OCI-LY7 (cell line): Measurements from ENCODE around the gene SSU72. TPM values are rescaled to one million over a fixed set of nuclear protein-coding genes. Genes with fewer than 3 reads are reported as not detected.

Source experiments
- BruUV-seq: library from RNA; stranded (reverse); fragments of 400-500 nt; replicated peaks from 2 replicates; lab custom pipeline; 2021; lab: Mats Ljungman, UMichigan
- CTCF ChIA-PET: fragments of 300-600 bp; sonication (Branson Sonifier 250); formaldehyde crosslinking; loops from one replicate; lab custom pipeline; 2022; ENCODE audit warnings: antibody characterized with exemption; ENCODE audit not compliant: unreplicated experiment; lab: Charles Lee
- POLR2A ChIA-PET: fragments of 300-600 bp; sonication (Branson Sonifier 250); formaldehyde crosslinking; loops from one replicate; lab custom pipeline; 2022; ENCODE audit warnings: antibody characterized with exemption; lab: Charles Lee
- DNase-seq: peaks from one replicate; pipeline ENCODE4 v3.0.0-alpha.2; 2015; ENCODE audit warnings: low spot score
- H2AFZ ChIP-seq: fragments of 200-600 bp; sonication (generic), shearing (Covaris generic); 2 replicates; pipeline ENCODE4 v1.6.1; 2014; ENCODE audit warnings: mild to moderate bottlenecking, antibody characterized with exemption, low read length, moderate library complexity
- H3K27ac ChIP-seq: fragments of 200-600 bp; sonication (generic); 2 replicates; pipeline ENCODE4 v1.5.1; 2014; ENCODE audit warnings: mixed run types, low read depth, mild to moderate bottlenecking, moderate library complexity, low read length, inconsistent platforms; ENCODE audit not compliant: poor library complexity, severe bottlenecking
- H3K36me3 ChIP-seq: fragments of 200-600 bp; sonication (generic); 2 replicates; pipeline ENCODE4 v1.6.1; 2014; ENCODE audit warnings: mild to moderate bottlenecking, antibody characterized with exemption, low read length, moderate library complexity, mixed read lengths; ENCODE audit not compliant: insufficient read depth
- H3K4me1 ChIP-seq: fragments of 200-600 bp; sonication (generic); 2 replicates; pipeline ENCODE4 v1.5.1; 2014; ENCODE audit warnings: mild to moderate bottlenecking, low read length; ENCODE audit not compliant: insufficient read depth, poor library complexity, severe bottlenecking
- H3K4me2 ChIP-seq: fragments of 200-600 bp; sonication (generic); 2 replicates; pipeline ENCODE4 v1.6.1; 2014; ENCODE audit warnings: mild to moderate bottlenecking, low read length
- H3K4me3 ChIP-seq: fragments of 200-600 bp; sonication (generic); 2 replicates; pipeline ENCODE4 v1.5.1; 2014; ENCODE audit warnings: mild to moderate bottlenecking, low read depth, low read length; ENCODE audit not compliant: poor library complexity, severe bottlenecking
- H3K79me2 ChIP-seq: fragments of 200-600 bp; sonication (generic); 2 replicates; pipeline ENCODE4 v1.6.1; 2016; ENCODE audit warnings: low read depth, mild to moderate bottlenecking, low read length, moderate library complexity, mixed read lengths; ENCODE audit not compliant: insufficient read depth
- H3K9me2 ChIP-seq: fragments of 200-600 bp; sonication (generic); 2 replicates; pipeline ENCODE4 v1.6.1; 2016; ENCODE audit warnings: mild to moderate bottlenecking, low read length, mixed read lengths; ENCODE audit not compliant: insufficient read depth
- H3K9me3 ChIP-seq: fragments of 200-600 bp; sonication (generic); 2 replicates; pipeline ENCODE4 v1.6.1; 2014; ENCODE audit warnings: mild to moderate bottlenecking, mixed run types, low read length, mixed read lengths
- H4K20me1 ChIP-seq: fragments of 200-600 bp; sonication (generic); 2 replicates; pipeline ENCODE4 v1.6.1; 2014; ENCODE audit warnings: mild to moderate bottlenecking, antibody characterized with exemption, low read length, moderate library complexity, mixed read lengths; ENCODE audit not compliant: insufficient read depth
- CTCF ChIP-seq: fragments of 200-600 bp; sonication (generic); conservative IDR thresholded peaks from 2 replicates; pipeline ENCODE4 v1.5.1; 2014; ENCODE audit warnings: mild to moderate bottlenecking, antibody characterized with exemption, low read length, moderate library complexity, mixed read lengths
- EZH2phosphoT487 ChIP-seq: fragments of 200-600 bp; sonication (generic); IDR thresholded peaks from 2 replicates; pipeline ENCODE4 v1.6.1; 2018; ENCODE audit warnings: low read depth, borderline replicate concordance, mild to moderate bottlenecking, mixed run types, antibody characterized with exemption, low read length, moderate library complexity, mixed read lengths
- intact Hi-C: fragments of 100-400 bp; cut with micrococcal nuclease; formaldehyde crosslinking; loops from one replicate; pipeline ENCODE4 v1.10.0; 2022; ENCODE audit not compliant: unreplicated experiment
- total RNA-seq, 2 experiments: library from RNA; depleted of rRNA in 1 of 2; stranded (reverse); fragments of >200 nt in 1 of 2; shearing (Covaris generic) in 1 of 2; gene quantifications; 2 replicates each; pipeline ENCODE4 v1.2.3, GENCODE V29; 2014 to 2022

SSU72 gene
- total RNA-seq, 2 experiments from 2014 or later: 97.7 to 149 TPM

GRCh38 chr1:1562556-1563195 lies 12.0 kb downstream of the SSU72 start:
- Histone ChIP-seq H3K4me2 (no peak overlapping the region), H3K9me3 (no peaks in the 10 kb centered on the region), H3K4me1 (peaks cover 23% of the 10 kb centered on the region), H3K79me2 (peaks cover 41% of the 10 kb centered on the region), H2AFZ (no peak overlapping the region), H3K36me3 (peaks cover 78% of the 10 kb centered on the region), H4K20me1 (0 out of 2 replicates have a peak, but pooled peaks cover 13% of the 10 kb centered on the region), H3K9me2 (no peaks in the 10 kb centered on the region), H3K27ac (peak overlapping the region; percentile 53), H3K4me3 (no peak overlapping the region)
- no TSS peak for BruUV-seq
- ChIA-PET POLR2A (no interaction called here), CTCF (no interaction called here)
- no peak for TF ChIP-seq EZH2phosphoT487
- no peak for TF ChIP-seq CTCF
- no peak for DNase-seq
- intact Hi-C loops: no loop called here

GRCh38 chr1:1561801-1562470 lies 12.7 kb downstream of the SSU72 start:
- Histone ChIP-seq H3K4me3 (no peak overlapping the region), H3K9me2 (no peaks in the 10 kb centered on the region), H4K20me1 (0 out of 2 replicates have a peak, but pooled peaks cover 13% of the 10 kb centered on the region), H3K4me1 (peaks cover 30% of the 10 kb centered on the region), H3K79me2 (peaks cover 33% of the 10 kb centered on the region), H2AFZ (no peak overlapping the region), H3K36me3 (peaks cover 71% of the 10 kb centered on the region), H3K9me3 (no peaks in the 10 kb centered on the region), H3K27ac (peak overlapping the region; percentile 53), H3K4me2 (no peak overlapping the region)
- CTCF ChIA-PET: no interaction called here
- TF ChIP-seq EZH2phosphoT487 (no peak), CTCF (no peak)
- POLR2A ChIA-PET: interaction anchor here (0.6 kb wide), 1 partner anchor 199 kb away, joined by 3 read pairs; no protein-coding TSS in a partner anchor
- intact Hi-C loops: no loop called here
- DNase-seq: peak; percentile 25
- BruUV-seq: no TSS peak

GRCh38 chr1:1560178-1560577 lies 14.5 kb downstream of the SSU72 start:
- POLR2A ChIA-PET: no interaction called here
- H2AFZ ChIP-seq: no peak overlapping the region
- TF ChIP-seq EZH2phosphoT487 (no peak), CTCF (no peak)
- H3K36me3 ChIP-seq: peaks cover 63% of the 10 kb centered on the region
- 0 out of 2 replicates have a peak, but pooled peaks cover 6% of the 10 kb centered on the region for H4K20me1 ChIP-seq
- CTCF ChIA-PET: no interaction called here
- BruUV-seq: no TSS peak
- H3K4me1 ChIP-seq: peaks cover 38% of the 10 kb centered on the region
- H3K27ac ChIP-seq: no peak overlapping the region
- H3K79me2 ChIP-seq: peaks cover 16% of the 10 kb centered on the region
- H3K4me2 ChIP-seq: no peak overlapping the region
- H3K9me3 ChIP-seq: no peaks in the 10 kb centered on the region
- H3K9me2 ChIP-seq: no peaks in the 10 kb centered on the region
- no peak overlapping the region for H3K4me3 ChIP-seq
- no peak for DNase-seq
- intact Hi-C loops: no loop called here
